NK-92 (cell line): Measurements from ENCODE around the gene RBMY1F.
"Not testable (repeated sequence)": the region's sequence is repeated elsewhere in the genome, so short reads cannot be mapped to it uniquely, and the experiment has no call there.

ENCODE experiments used
- DNase-seq: peaks from one replicate; lab custom pipeline; 2025; ENCODE audit not compliant: unreplicated experiment; lab: John Stamatoyannopoulos, UW

Gene RBMY1F

DNA sequence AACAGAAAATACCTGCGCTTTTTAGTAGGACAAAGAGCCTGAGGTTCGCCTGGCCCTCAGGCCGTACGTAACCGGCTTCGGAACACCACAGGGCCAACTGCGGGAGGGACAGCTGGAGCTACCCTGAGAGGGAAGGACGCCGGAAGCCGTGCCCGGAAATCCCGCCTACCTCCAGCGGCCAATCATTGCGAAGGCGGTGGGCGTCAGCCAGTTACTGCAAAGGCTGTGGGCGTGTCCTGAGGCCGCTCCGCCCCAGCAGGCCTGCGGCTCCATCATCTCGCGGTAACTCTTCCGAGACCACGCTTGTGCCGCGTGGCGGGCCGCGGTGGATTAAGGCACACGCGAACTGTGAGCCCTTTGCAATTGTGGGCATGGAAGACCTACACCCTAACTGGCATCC, at the start of gene RBMY1F:
RBMY1F (minus strand) TSS at position 101 of the 400 bp plus-strand sequence. CDS start 1,954 bp downstream, outside the sequence.
- DNase-seq = not testable (repeated sequence)

DNA sequence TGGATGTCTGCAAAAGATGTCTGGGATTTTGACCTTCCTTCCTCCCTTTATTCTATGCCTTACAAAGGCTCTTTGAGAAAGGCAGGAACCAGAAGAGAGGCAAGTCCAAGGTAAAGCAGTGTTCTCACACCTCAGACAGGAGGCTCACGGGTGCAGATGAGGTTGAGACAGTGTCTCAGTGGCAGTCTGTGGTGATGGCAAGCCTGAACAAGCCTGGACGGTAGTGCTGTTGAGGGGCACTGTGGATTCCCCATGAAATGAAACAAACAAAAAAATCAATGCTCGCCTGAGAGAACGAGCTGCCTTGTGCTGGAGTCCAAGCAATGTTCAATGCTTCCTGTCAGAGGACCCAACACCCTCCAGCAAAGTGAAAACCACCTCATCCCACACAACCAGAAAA, 31.6 kb downstream of the RBMY1F start:
- DNase-seq = not testable (repeated sequence)

DNA sequence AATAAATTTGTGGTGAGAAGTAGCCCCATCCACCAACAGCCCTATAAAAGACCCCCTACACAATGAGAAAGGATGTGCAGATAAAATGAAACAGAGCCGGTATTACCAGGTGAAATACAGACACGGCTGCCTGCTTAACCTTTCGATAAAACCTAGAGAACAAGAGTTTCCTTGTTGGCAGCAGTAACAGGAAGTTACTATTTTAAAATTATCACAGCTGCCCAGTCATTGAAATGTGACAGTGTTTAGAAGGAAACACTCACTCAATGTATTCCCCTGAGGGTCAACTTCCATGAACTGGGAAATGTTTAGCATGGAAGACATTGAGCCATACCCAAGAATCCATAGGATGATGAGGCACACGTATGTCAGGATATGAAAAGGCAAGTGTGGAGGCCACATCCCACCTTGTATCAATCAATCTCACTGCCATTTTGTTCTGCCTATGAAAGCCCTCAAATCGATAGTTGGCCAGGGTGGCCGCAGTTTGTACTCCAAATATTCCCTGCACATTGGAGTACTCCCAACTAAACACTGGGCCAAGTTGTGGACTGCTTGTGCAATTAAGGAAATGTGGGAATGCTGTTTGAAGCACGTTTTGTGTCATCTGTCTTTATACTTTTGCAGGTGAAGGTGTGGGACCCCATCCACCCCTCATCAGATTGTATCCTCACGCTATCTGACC, 41.6 kb downstream of the RBMY1F start:
- not testable (repeated sequence) for DNase-seq

DNA sequence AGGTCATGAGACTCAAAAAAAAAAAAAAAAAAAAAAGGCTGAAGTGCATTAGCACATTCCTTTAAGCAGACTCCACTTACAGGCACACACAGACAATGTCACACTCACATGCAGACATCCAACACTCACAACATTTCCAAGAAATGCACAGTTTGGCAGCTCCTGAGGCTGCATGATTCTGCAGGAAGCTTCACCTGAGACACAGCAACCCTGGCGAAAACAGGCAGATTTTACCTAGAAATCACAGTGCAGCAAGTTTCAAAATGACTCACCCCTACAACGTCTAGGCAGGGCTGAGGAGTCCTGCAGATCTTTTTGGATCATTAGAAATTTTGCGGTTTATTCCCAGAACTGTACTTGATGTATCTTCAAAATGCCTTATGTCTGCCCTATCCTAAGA, 48.0 kb downstream of the RBMY1F start:
- not testable (repeated sequence) for DNase-seq

DNA sequence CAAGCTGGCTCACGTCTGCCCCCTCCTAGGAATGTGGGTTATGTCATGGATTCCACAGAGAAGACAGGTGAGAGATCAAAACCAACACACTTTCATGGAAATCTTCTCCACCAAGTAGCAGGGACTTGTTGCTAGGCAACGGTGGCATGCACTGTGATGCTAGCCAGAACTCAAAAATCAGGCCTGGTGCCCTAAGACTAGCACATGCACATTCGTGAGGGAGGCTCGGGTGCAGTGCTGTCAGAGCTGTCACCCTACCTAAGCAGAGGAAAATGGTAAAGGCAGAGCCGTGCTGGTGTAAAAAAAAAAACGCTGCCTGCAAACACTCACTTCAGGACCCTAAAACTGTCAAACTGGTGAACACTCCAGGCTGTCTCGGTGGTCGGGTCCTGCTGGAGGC, 52.2 kb downstream of the RBMY1F start:
- not testable (repeated sequence) for DNase-seq
